ENCODE data around the gene LAMB1.

GRCh38 chr7:108033776-108034497, 31.0 kb upstream of the LAMB1 start:
- TF ChIP-seq CTCF (IDR thresholded peaks at IDR 0.05) (no peak), POLR2AphosphoS5 (IDR thresholded peaks at IDR 0.05) (no peak), POLR2A (IDR thresholded peaks at IDR 0.05) (no peak)

All from breast epithelium (tissue), 3 donors.